GM21717 (cell line): Measurements from ENCODE around the gene TBCE.
A peak's percentile ranks its signal among the peaks of the same experiment; 100 is the strongest.

Experiments
- ATAC-seq: cut with Tn5 transposase; IDR thresholded peaks from one replicate; pipeline ENCODE4 v1.9.1; 2021; ENCODE audit warnings: mild to moderate bottlenecking, moderate library complexity; ENCODE audit not compliant: unreplicated experiment

The TBCE gene

GRCh38 chr1:235367000-235367908 lies at the start of gene TBCE:
Gene TBCE, plus strand, starts transcription at chr1:235367427. Its CDS starts 12,623 bp downstream, at chr1:235380050.
- ATAC-seq = peak; percentile 100

GRCh38 chr1:235319255-235319654 lies 48.0 kb upstream of the TBCE start:
- ATAC-seq = no peak

GRCh38 chr1:235320521-235321179 lies 46.6 kb upstream of the TBCE start:
- no peak for ATAC-seq

GRCh38 chr1:235324296-235324695 lies 42.9 kb upstream of the TBCE start:
- no peak for ATAC-seq

GRCh38 chr1:235325139-235325538 lies 42.1 kb upstream of the TBCE start:
- ATAC-seq = no peak

GRCh38 chr1:235325854-235326253 lies 41.4 kb upstream of the TBCE start:
- ATAC-seq = no peak

GRCh38 chr1:235326719-235327558 lies 40.3 kb upstream of the TBCE start:
- no peak for ATAC-seq

GRCh38 chr1:235327559-235328270 lies 39.5 kb upstream of the TBCE start, which contains the start of gene ARID4B:
Gene ARID4B, minus strand, starts transcription at chr1:235328179. Its CDS starts 1,260 bp downstream, at chr1:235326919.
- peak; percentile 12 for ATAC-seq

GRCh38 chr1:235328271-235329138 lies 38.7 kb upstream of the TBCE start, which contains the start of gene GGPS1:
Gene GGPS1, plus strand, starts transcription at chr1:235328570. Its CDS starts 6,695 bp downstream, at chr1:235335265.
- peak; percentile 61 for ATAC-seq

GRCh38 chr1:235329139-235329902 lies 37.9 kb upstream of the TBCE start:
- ATAC-seq = peak; percentile 25

GRCh38 chr1:235330918-235331285 lies 36.3 kb upstream of the TBCE start:
- ATAC-seq = no peak

GRCh38 chr1:235331401-235331800 lies 35.8 kb upstream of the TBCE start:
- no peak for ATAC-seq

- no peak for ATAC-seq
Measured at GRCh38 chr1:235336903-235337302, 30.3 kb upstream of the TBCE start.

GRCh38 chr1:235339746-235340145 lies 27.5 kb upstream of the TBCE start:
- no peak for ATAC-seq

GRCh38 chr1:235341334-235341733 lies 25.9 kb upstream of the TBCE start:
- ATAC-seq = no peak

- no peak for ATAC-seq
Measured at GRCh38 chr1:235342039-235342438, 25.2 kb upstream of the TBCE start.

- ATAC-seq = no peak
Measured at GRCh38 chr1:235342471-235342870, 24.8 kb upstream of the TBCE start.

- ATAC-seq = no peak
Measured at GRCh38 chr1:235343726-235344125, 23.5 kb upstream of the TBCE start.

GRCh38 chr1:235351441-235351840 lies 15.8 kb upstream of the TBCE start:
- no peak for ATAC-seq
